HL-60 (cell line): ENCODE measurements around the gene HIVEP1.
A peak's percentile ranks its signal among the peaks of the same experiment; 100 is the strongest.

Experiments
- DNase-seq, 2 experiments: peaks; one replicate each; pipeline ENCODE4 v3.0.0-alpha.2; 2010 to 2020; ENCODE audit warnings: low read depth in 1 of 2, low spot score in 1 of 2
- H3K27ac ChIP-seq: fragments of 250-450 bp; sonication (Bioruptor Pico); replicated peaks from 2 replicates; pipeline ENCODE4 v1.5.1; 2020; ENCODE audit warnings: mild to moderate bottlenecking, moderate library complexity
- H3K27me3 ChIP-seq: fragments of 250-450 bp; sonication (Bioruptor Pico); 2 replicates; pipeline ENCODE4 v1.5.1; 2021; ENCODE audit warnings: mild to moderate bottlenecking, moderate library complexity; ENCODE audit not compliant: insufficient read depth, poor library complexity, severe bottlenecking
- H3K4me3 ChIP-seq: replicated peaks from 2 replicates; pipeline ENCODE4 v1.5.1; 2011; ENCODE audit warnings: mild to moderate bottlenecking, control low read depth, low read length; ENCODE audit not compliant: insufficient read depth
- CTCF ChIP-seq: IDR thresholded peaks from one replicate; pipeline ENCODE4 v1.5.1; 2011; ENCODE audit warnings: low read length, control low read depth, inconsistent platforms; ENCODE audit not compliant: insufficient read depth
- GABPA ChIP-seq: IDR thresholded peaks from 2 replicates; pipeline ENCODE4 v1.6.1; 2012; ENCODE audit warnings: low read depth
- POLR2AphosphoS5 ChIP-seq: IDR thresholded peaks from 2 replicates; pipeline ENCODE4 v1.6.1; 2012; ENCODE audit warnings: low read depth
- REST ChIP-seq: IDR thresholded peaks from 2 replicates; pipeline ENCODE4 v1.6.1; 2012; ENCODE audit warnings: low read depth; ENCODE audit not compliant: insufficient replicate concordance
- SPI1 ChIP-seq: IDR thresholded peaks from 2 replicates; pipeline ENCODE4 v1.6.1; 2012; ENCODE audit warnings: low read depth, mild to moderate bottlenecking, borderline replicate concordance

The HIVEP1 gene

DNA sequence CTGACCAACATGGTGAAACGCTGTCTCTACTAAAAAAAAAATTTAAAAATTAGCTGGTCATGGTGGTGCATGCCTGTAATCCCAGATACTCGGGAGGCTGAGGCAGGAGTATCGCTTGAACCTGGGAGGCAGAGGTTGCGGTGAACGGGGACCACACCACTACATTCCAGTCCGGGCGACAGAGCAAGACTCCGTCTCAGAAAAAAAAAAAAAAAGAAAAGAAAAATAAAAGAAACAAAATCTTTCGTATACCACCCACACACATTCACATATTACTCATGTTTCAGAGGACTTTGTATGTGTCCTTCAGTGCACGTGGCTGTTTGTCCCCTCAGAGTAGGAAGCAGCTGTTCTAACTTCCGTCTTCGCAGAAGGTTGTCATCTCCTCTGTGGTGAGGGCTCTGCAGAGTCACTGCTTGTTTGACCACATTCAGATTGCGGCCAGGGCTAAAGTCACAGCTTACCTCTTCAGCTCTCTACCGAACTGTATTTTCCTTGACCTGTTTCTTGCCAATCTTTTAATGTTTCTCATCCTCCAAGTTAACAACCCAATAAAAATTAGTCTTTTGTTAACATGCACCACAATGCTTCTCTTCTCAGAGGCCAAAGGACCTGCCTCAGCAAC lies 36.6 kb upstream of the HIVEP1 start:
- Histone ChIP-seq H3K27me3 (no peaks in the 10 kb centered on the region), H3K27ac (peak overlapping the region; percentile 46), H3K4me3 (no peak overlapping the region)
- TF ChIP-seq POLR2AphosphoS5 = peak; percentile 89
- TF ChIP-seq CTCF = no peak
- TF ChIP-seq SPI1 = no peak; the same call in 1 of the 2 replicates
- no peak for TF ChIP-seq REST
- DNase-seq = peak; percentile 90 to 93

DNA sequence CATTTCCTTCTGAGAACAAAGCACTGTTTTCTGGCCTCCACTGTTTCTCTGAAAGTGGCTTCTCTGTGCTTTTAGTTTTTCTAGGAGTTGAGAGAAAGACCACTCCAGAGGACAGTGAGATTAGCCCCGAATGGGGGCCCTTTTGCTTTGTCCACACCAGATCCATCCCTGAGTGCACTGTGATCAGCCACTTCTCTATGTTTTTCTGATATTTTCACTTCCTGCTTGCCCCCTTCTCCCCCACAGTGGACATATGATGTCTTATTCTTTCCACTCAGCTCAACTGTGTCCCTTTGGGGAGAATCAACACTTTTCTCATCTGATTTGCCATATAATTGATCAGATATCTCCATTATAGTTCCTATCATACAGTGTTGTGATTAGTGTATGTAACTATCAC lies 35.6 kb upstream of the HIVEP1 start:
- no peak for TF ChIP-seq SPI1
- TF ChIP-seq POLR2AphosphoS5 = no peak
- Histone ChIP-seq H3K27me3 (no peaks in the 10 kb centered on the region), H3K4me3 (no peak overlapping the region), H3K27ac (no peak overlapping the region)
- no peak for DNase-seq

DNA sequence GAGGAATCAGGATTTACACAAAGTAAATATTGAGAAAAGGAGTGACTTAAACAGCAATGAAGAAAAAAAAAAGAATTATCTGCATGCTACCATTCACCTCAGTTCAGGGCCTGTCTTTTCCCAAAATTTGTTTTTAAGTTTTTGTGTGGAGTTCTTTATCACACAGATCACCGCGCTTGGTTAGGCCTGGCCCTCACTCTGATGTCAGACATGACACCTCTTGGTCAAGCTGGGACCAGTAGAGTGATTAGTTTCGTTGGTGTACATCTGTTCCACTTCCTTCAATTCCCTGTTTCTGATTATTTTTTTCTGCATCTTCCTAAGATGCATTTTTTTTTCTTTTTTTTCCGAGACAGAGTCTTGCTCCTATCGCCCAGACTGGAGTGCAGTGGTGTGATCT lies 34.9 kb upstream of the HIVEP1 start:
- TF ChIP-seq CTCF = no peak
- TF ChIP-seq REST = no peak
- no peak for TF ChIP-seq POLR2AphosphoS5
- TF ChIP-seq SPI1 = no peak
- TF ChIP-seq GABPA = no peak
- DNase-seq = no peak
- H3K27ac ChIP-seq = no peak overlapping the region
- no peaks in the 10 kb centered on the region for H3K27me3 ChIP-seq
- no peak overlapping the region for H3K4me3 ChIP-seq

DNA sequence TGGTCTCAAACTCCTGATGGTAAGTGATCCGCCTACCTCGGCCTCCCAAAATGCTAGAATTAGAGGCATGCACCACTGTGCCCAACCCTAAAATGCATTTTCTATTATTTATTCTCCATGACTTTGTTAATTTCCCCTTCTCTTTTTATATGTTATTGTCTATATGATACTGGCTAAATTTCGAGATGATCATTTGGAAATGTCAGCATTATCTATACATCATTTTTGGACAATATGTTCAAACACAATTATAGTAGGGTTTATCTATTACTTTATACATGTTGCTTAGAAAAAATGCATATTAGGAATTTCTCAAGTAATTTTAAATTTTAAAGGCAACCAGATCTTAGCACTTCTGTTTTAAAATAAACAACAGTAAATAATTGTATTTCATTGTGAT lies 34.4 kb upstream of the HIVEP1 start:
- no peaks in the 10 kb centered on the region for H3K27me3 ChIP-seq
- TF ChIP-seq CTCF (no peak), REST (no peak), GABPA (no peak), POLR2AphosphoS5 (no peak), SPI1 (no peak)

More for the DNA sequence above, 34.4 kb upstream of the HIVEP1 start:
- DNase-seq = no peak
- Histone ChIP-seq H3K4me3 (no peak overlapping the region), H3K27ac (no peak overlapping the region)
